ENCODE results near the gene OXSR1.
"Not testable (repeated sequence)": the region's sequence is repeated elsewhere in the genome, so short reads cannot be mapped to it uniquely, and the experiment has no call there.

Gene OXSR1

GRCh38 chr3:38128303-38128655, 37.1 kb upstream of the OXSR1 start:
- DNase-seq, result peak; percentile 5

- peak; percentile 10 for DNase-seq
Observed at GRCh38 chr3:38129058-38129457, 36.3 kb upstream of the OXSR1 start.

- no peak for DNase-seq
Observed at GRCh38 chr3:38130631-38131065, 34.7 kb upstream of the OXSR1 start.

- no peak for DNase-seq
Observed at GRCh38 chr3:38131621-38132369, 33.5 kb upstream of the OXSR1 start.

GRCh38 chr3:38133209-38133556, 32.2 kb upstream of the OXSR1 start:
- DNase-seq, result no peak

GRCh38 chr3:38133557-38134405, 31.6 kb upstream of the OXSR1 start:
- no peak for DNase-seq

GRCh38 chr3:38134517-38135143, 30.7 kb upstream of the OXSR1 start:
- DNase-seq, result not testable (repeated sequence)

- peak; percentile 20 for DNase-seq
Observed at GRCh38 chr3:38135621-38136277, 29.6 kb upstream of the OXSR1 start.

GRCh38 chr3:38136393-38136776, 29.0 kb upstream of the OXSR1 start:
- no peak for DNase-seq

GRCh38 chr3:38136777-38137614, 28.3 kb upstream of the OXSR1 start, which contains the start of gene ACAA1:
TSS of gene ACAA1 (minus strand) at chr3:38137127. CDS start at chr3:38137035, 92 bp downstream.
- DNase-seq, result peak; percentile 99

GRCh38 chr3:38137615-38138348, 27.6 kb upstream of the OXSR1 start:
- peak; percentile 63 for DNase-seq

- DNase-seq, result peak; percentile 84
Observed at GRCh38 chr3:38138349-38139190, 26.8 kb upstream of the OXSR1 start, which contains the start of gene MYD88. TSS of gene MYD88 (plus strand) at chr3:38138661. CDS start at chr3:38138701, 40 bp downstream.

GRCh38 chr3:38139191-38139590, 26.1 kb upstream of the OXSR1 start:
- DNase-seq, result no peak

- peak; percentile 23 for DNase-seq
Observed at GRCh38 chr3:38139652-38140051, 25.7 kb upstream of the OXSR1 start.

- peak; percentile 39 for DNase-seq
Observed at GRCh38 chr3:38140326-38141172, 24.8 kb upstream of the OXSR1 start.

GRCh38 chr3:38141173-38141951, 24.0 kb upstream of the OXSR1 start:
- peak; percentile 29 for DNase-seq

- no peak for DNase-seq
Observed at GRCh38 chr3:38141952-38142273, 23.4 kb upstream of the OXSR1 start.

- no peak for DNase-seq
Observed at GRCh38 chr3:38142959-38143358, 22.4 kb upstream of the OXSR1 start.

GRCh38 chr3:38143511-38143910, 21.8 kb upstream of the OXSR1 start:
- DNase-seq, result no peak

Data from right forelimb (tissue), 1 donor.